ENCODE results near the gene SLC38A3. TPM values are rescaled to one million over a fixed set of nuclear protein-coding genes. Genes with fewer than 3 reads are reported as not detected.

Gene SLC38A3
- total RNA-seq, 3 donors from 2014 or later: 0.08 to 0.52 TPM; not detected in 1

DNA sequence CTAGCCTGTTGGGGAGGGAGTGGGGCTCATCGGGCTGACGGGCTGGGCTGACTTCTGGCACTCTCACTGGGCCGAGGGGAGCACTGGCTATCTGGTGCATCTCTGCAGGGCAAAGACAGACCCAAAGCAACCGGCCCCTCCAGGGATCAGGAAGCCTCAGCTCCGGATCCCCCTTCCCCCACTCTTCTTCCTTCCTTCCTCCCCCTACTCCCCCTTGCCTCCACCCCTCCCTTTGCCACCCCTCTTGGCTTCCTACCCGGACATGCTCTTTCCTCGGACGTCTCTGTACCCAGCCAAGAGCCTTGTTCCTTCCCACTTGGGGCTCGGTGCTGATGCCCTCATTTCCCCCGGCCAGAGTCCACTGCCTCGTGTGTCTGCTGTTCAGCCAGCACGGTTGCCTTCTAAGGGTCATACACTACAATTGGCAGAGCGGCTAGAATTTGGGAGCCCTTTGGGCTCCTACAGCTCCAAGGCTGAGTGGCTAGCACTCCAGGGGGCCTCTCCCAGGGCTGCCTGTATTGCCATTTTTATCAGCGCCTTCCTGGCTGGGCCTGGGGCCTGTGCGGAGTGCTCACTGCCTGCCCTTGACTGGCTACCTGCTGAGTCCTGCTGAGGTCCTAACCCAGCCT is 39.0 kb upstream of the SLC38A3 start:
- no peaks in the 10 kb centered on the region for H3K4me1 Mint-ChIP-seq (ENCODE audit: low read depth)
- no peak overlapping the region for H3K4me3 Mint-ChIP-seq
- ATAC-seq (no peak), DNase-seq (no peak)
- H3K9me3 Mint-ChIP-seq: no peaks in the 10 kb centered on the region
- H3K27me3 Mint-ChIP-seq (ENCODE audit: low read depth): peaks cover 2% of the 10 kb centered on the region
- no peaks in the 10 kb centered on the region for H3K36me3 Mint-ChIP-seq (ENCODE audit: insufficient read depth)

DNA sequence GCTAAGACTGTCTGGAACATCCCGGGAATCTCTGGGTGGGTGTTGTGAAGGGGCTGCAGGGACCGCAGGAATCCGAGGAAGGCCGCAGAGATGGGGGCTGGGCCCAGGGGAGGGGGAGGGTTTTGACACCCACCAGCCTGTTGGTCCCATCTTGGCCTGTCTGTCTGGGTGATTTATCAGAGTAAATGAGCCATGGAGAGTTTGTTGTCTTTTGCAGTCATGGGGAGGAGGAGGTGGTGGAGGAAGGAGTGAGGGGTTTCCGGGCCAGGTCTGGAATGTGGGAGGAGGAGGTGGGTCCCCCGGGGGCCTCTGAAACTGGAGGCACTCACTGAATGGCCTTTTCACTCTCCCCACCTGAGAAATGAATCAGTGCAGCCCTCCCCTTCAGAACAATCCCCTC is 38.5 kb upstream of the SLC38A3 start:
- no peak for ATAC-seq

DNA sequence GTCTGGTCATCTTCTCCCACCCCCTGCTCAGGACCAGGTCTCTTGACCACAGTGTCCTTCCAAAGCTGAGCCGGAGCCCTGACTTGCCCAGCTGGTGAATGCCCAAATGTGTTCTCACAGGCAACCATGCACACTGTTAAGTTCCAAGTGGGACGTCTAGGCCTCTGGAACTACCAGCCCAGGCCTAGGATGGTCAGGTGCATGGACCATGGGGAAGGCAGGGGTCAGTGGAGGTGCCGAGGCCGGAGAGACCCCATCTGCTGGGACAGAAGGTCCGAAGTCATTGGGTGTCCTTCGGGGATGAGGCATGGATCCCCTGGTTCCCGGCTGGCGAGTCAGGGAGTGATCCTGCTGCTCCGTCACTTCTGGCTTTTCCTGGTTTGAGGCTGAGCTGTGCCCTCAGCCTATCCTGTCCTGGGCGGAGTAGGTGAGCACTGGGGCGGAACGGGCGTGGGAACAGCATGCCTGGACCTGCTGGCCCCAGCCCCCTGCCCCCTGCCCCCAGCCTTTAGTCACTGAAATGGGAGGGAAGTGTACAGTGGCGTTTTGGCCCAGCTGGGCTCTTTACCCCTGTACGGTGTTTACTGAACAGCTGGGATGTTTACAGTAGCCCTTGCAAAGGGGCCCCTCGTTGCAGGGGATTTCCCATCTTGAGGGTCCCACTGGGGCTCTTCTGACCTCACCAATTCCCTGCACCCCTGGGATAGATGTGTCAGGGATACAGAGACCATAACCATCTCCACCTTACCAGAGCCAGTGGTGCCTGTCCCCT is 37.8 kb upstream of the SLC38A3 start:
- DNase-seq (no peak), ATAC-seq (no peak)
- Mint-ChIP-seq H3K27me3 (ENCODE audit: low read depth) (peaks cover 2% of the 10 kb centered on the region), H3K4me1 (ENCODE audit: low read depth) (no peaks in the 10 kb centered on the region), H3K9me3 (no peaks in the 10 kb centered on the region), H3K4me3 (no peak overlapping the region), H3K36me3 (ENCODE audit: insufficient read depth) (no peaks in the 10 kb centered on the region)

More for the DNA sequence above, 38.5 kb upstream of the SLC38A3 start:
- Mint-ChIP-seq H3K4me1 (ENCODE audit: low read depth) (no peaks in the 10 kb centered on the region), H3K36me3 (ENCODE audit: insufficient read depth) (no peaks in the 10 kb centered on the region), H3K4me3 (no peak overlapping the region), H3K9me3 (no peaks in the 10 kb centered on the region), H3K27me3 (ENCODE audit: low read depth) (peaks cover 2% of the 10 kb centered on the region)
- DNase-seq: no peak

DNA sequence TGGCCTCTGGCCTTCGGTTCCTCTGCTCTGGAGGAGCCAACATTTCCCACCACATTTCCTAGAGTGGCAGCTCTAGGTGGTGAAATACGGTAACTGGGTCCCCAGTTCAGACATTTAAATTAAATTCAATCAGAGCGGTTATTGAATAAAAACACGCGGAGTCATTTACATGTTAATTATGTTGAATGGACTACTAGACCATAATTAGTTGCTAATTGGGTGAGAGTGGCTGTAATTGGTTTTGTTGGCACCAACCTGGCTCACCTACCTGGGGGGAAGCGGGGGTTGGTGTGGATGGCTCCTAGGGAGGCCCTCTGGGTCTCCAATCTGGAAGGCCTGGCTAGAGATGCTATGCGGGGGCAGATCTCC is 37.2 kb upstream of the SLC38A3 start:
- Mint-ChIP-seq H3K4me3 (no peak overlapping the region), H3K36me3 (ENCODE audit: insufficient read depth) (no peaks in the 10 kb centered on the region), H3K9me3 (no peaks in the 10 kb centered on the region), H3K4me1 (ENCODE audit: low read depth) (no peaks in the 10 kb centered on the region), H3K27me3 (ENCODE audit: low read depth) (peaks cover 2% of the 10 kb centered on the region)
- ATAC-seq (no peak), DNase-seq (no peak)

DNA sequence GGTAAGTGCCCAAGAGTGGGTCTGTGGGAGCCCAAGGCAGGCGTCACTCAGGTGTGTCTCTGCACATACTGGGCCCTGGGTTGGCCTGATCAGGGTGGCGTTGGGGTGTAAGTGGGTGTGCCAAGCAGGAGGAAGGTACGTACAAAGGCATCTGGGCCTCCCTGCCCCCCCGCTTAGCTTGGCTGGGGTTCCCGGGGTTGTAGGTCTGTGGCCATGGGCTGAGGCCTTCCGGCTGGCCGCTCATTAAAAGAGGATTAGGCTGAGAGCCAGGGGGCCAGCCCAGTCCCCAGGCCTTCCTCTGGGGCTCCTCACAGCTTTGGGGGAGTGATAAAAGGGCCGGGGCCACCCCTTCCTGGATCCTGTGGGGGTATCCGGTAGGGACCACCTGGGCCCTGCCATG is 36.7 kb upstream of the SLC38A3 start:
- H3K27me3 Mint-ChIP-seq (ENCODE audit: low read depth): peaks cover 2% of the 10 kb centered on the region
- H3K9me3 Mint-ChIP-seq: no peaks in the 10 kb centered on the region
- ATAC-seq: no peak
- no peaks in the 10 kb centered on the region for H3K36me3 Mint-ChIP-seq (ENCODE audit: insufficient read depth)
- no peaks in the 10 kb centered on the region for H3K4me1 Mint-ChIP-seq (ENCODE audit: low read depth)
- no peak overlapping the region for H3K4me3 Mint-ChIP-seq
- no peak for DNase-seq

DNA sequence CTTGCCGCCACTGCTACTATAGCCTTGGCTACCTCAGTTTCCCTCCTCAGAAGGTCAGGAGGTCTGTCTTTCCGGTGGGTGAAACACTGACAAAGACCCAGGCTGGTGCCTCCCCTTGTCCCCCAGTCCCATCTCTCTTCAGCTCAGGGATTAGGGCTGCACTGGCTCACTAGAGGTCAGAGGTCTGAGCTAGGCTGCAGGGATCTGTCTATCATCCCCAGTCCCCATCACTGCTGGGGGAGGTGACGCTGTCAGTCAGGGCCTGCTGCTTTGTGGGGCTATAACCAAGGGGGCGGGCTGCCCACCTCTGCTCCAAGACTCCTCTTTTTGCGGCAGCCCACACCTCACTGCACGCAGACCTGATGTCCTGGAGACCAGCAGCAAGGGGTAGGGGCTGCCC is 36.3 kb upstream of the SLC38A3 start:
- H3K9me3 Mint-ChIP-seq: no peaks in the 10 kb centered on the region
- H3K36me3 Mint-ChIP-seq (ENCODE audit: insufficient read depth): no peaks in the 10 kb centered on the region
- peaks cover 2% of the 10 kb centered on the region for H3K27me3 Mint-ChIP-seq (ENCODE audit: low read depth)
- ATAC-seq (no peak), DNase-seq (no peak)
- peaks cover 1% of the 10 kb centered on the region for H3K4me1 Mint-ChIP-seq (ENCODE audit: low read depth)
- no peak overlapping the region for H3K4me3 Mint-ChIP-seq

DNA sequence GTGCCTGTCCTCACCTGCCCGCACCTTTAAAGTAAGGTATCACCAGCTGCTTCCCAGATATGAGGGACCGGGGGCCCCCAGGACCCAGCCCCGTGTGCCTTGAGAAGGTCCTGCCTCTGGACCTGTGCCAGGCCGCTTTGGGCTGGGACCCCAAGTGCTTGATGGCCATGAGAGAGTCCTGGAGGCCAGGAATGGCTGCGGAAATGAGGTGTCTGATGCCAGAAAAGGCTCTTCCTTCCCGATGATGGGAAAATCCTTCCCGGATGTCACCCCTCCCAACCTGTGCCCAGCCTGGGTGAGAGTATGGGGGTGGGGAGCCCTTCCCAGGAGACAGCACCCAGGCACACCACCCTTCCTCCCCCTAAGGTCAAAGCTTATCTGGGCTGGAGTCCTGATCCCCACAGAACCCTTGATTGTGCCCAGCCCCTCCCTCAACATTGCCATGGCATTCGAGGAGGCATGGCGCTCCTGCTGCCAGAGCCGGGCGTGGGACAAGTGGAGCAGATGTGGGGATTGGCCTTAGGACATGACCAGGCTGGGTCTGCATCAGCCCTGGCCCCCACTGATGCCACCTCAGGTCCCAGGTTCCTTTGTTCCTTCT is 35.7 kb upstream of the SLC38A3 start:
- Mint-ChIP-seq H3K27me3 (ENCODE audit: low read depth) (peaks cover 2% of the 10 kb centered on the region), H3K36me3 (ENCODE audit: insufficient read depth) (no peaks in the 10 kb centered on the region), H3K4me3 (no peak overlapping the region), H3K4me1 (ENCODE audit: low read depth) (peaks cover 2% of the 10 kb centered on the region), H3K9me3 (no peaks in the 10 kb centered on the region)
- DNase-seq (no peak), ATAC-seq (no peak)

DNA sequence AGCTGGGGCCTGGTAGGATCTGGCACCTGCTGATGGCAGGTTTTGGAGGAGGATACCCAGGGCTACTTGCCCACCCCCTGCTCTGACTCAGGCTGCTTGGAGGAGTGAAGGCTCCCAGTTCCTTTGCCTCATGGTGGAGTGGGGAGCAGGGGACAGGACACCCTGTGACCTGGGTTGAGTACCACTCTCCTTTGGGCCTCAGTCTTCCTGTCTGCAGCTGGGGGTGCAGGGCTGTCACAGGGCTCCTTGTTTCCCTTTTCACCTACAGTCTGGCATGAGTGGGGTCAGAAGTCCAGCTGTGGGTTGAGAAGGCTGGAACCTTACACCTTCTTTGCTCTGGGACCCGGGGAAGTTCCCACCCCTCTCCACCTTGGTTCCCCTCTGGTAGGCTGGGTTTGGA is 35.2 kb upstream of the SLC38A3 start:
- ATAC-seq (no peak), DNase-seq (no peak)
- Mint-ChIP-seq H3K4me3 (no peak overlapping the region), H3K36me3 (ENCODE audit: insufficient read depth) (no peaks in the 10 kb centered on the region), H3K4me1 (ENCODE audit: low read depth) (peaks cover 2% of the 10 kb centered on the region), H3K9me3 (no peaks in the 10 kb centered on the region), H3K27me3 (ENCODE audit: low read depth) (peaks cover 2% of the 10 kb centered on the region)

DNA sequence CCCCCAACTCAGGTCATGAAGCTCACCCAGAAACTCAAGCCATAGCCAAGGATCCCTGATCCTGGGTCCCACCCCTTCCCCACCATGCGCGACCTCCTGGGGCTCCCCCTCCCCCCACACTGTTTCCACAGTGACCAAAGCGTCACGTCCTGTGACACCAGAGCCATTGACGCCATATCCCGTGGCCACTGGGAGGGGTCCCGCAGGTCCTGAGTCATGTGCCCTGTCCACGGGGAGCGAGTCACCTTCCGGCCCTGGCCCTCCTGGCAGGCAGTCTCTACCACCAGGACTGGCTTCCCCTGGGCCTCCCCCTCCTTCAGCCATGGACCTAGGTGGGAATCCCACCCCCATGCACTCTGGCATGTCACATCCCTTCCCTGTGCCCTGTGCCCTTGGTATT is 34.4 kb upstream of the SLC38A3 start:
- ATAC-seq: no peak
- Mint-ChIP-seq H3K36me3 (ENCODE audit: insufficient read depth) (no peaks in the 10 kb centered on the region), H3K4me1 (ENCODE audit: low read depth) (peaks cover 2% of the 10 kb centered on the region), H3K4me3 (no peak overlapping the region), H3K27me3 (ENCODE audit: low read depth) (peaks cover 2% of the 10 kb centered on the region), H3K9me3 (no peaks in the 10 kb centered on the region)
- no peak for DNase-seq

DNA sequence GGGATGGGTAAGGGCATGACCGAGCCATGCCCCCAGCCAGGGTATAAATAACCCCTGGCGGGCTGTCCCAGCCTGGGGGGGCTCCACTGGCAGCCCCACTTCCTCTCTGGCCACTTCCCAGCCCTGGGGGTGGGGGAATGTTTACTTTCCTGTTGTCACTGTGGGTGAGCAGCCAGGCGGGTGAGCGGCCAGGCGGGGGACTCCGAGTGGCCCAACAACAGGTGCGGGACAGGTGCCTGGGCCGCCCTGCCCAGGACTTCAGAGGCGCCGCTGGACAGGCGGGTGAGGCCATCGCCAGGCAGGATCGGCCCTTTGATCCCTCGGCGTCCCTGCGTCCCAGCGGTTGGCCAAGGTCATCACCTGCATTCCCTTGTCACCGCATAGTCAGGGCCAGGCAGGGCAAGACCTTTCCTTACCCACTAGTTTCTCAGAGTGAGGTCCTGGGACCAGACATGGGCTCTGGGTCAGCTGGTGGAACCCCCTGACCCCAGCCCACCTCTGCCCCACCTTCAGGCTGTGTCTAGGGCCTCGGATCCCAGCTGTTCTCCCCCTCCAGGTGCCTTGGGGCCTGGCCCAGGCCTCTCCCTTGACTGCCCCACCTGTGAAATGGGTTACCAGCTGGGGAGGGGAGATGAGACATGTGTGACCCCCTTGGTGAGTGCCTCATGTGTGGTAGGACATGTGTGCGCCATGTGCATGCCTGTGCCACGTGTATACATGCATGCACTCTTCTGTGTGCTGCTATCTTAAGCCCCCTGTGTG is 33.4 kb upstream of the SLC38A3 start:
- DNase-seq (no peak), ATAC-seq (no peak)
- Mint-ChIP-seq H3K27me3 (ENCODE audit: low read depth) (peaks cover 2% of the 10 kb centered on the region), H3K4me1 (ENCODE audit: low read depth) (peaks cover 2% of the 10 kb centered on the region), H3K9me3 (no peaks in the 10 kb centered on the region), H3K4me3 (no peak overlapping the region), H3K36me3 (ENCODE audit: insufficient read depth) (no peaks in the 10 kb centered on the region)

DNA sequence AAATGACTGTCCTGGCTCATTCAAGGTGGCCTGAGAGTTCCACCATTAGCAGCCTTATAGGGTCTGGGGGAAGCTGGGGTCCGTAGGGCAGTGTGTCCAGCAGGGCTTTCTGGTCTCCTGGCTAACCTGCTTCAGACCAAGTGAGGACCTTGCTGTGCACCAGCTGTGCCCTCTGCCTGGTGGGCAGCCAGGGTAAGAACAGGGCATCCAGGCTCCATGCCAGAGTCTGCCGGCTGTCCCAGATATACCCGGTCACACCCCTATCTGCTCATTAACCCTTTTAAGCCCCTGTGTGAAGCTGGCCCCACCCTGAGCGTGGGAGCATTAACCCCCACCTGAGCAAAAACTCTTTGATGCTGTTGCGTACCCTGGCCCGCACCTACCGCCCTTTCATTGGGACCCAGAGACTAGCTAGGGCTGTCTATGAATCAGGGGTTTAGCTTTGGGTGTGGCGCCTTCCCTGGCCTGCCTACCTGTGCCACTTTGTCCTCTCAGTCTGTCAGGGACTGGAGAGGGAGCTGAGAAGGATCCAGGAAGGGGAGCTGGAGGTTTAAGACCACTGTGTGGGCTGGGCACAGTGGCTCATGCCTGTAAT is 32.3 kb upstream of the SLC38A3 start:
- DNase-seq (no peak), ATAC-seq (no peak)
- no peak overlapping the region for H3K4me3 Mint-ChIP-seq
- no peaks in the 10 kb centered on the region for H3K9me3 Mint-ChIP-seq
- peaks cover 2% of the 10 kb centered on the region for H3K27me3 Mint-ChIP-seq (ENCODE audit: low read depth)
- peaks cover 2% of the 10 kb centered on the region for H3K4me1 Mint-ChIP-seq (ENCODE audit: low read depth)
- no peaks in the 10 kb centered on the region for H3K36me3 Mint-ChIP-seq (ENCODE audit: insufficient read depth)

DNA sequence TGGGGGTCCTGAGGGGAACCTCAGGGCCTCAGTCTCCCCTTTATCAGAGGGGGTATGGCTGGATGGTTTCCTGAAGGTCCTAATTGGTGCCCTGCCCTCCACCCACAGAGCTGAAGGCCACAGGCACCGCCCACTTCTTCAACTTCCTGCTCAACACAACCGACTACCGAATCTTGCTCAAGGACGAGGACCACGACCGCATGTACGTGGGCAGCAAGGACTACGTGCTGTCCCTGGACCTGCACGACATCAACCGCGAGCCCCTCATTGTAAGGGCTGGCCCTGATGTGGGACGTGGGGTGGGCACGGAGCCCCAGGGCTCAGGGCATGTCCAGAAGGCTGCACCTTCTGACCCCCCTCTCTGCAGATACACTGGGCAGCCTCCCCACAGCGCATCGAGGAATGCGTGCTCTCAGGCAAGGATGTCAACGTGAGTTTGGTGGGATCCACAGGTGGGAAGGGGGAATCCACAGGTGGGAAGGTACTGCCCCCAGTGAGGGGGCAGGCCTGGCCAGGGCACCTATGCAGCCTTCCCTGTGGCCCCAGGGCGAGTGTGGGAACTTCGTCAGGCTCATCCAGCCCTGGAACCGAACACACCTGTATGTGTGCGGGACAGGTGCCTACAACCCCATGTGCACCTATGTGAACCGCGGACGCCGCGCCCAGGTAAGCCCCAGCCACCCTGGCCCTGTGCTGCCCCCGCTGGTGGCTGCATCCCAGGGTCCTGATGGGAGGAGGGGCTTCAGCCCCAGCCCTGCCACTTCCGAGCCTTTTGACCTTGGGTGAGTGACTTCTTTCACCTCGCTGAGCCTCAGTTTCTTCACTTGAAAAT is 31.2 kb upstream of the SLC38A3 start:
- ATAC-seq (no peak), DNase-seq (no peak)
- Mint-ChIP-seq H3K9me3 (no peaks in the 10 kb centered on the region), H3K4me3 (no peak overlapping the region), H3K36me3 (ENCODE audit: insufficient read depth) (no peaks in the 10 kb centered on the region), H3K27me3 (ENCODE audit: low read depth) (peaks cover 2% of the 10 kb centered on the region), H3K4me1 (ENCODE audit: low read depth) (peaks cover 2% of the 10 kb centered on the region)

DNA sequence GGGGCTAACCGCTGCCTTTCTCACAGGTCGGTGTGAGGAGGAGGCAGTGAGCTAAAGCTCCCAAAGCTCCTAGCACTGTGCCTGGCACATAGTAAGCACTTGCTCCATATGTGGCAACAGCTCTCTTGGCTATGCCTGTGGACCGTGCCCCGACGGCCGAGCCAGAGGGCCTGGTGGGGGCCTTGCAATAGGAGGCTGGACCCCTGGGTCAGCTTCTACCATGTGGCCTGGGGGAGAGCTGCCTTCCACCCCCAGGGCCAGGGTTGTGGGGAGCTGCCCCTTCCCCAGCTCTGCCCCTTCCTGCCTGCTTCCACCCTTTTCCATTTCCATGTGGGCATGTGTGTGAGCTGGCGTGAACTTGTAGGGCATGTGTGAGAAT is 30.6 kb upstream of the SLC38A3 start:
- H3K36me3 Mint-ChIP-seq (ENCODE audit: insufficient read depth): no peaks in the 10 kb centered on the region
- no peaks in the 10 kb centered on the region for H3K9me3 Mint-ChIP-seq
- H3K4me3 Mint-ChIP-seq: no peak overlapping the region
- ATAC-seq (no peak), DNase-seq (no peak)
- peaks cover 2% of the 10 kb centered on the region for H3K4me1 Mint-ChIP-seq (ENCODE audit: low read depth)
- peaks cover 2% of the 10 kb centered on the region for H3K27me3 Mint-ChIP-seq (ENCODE audit: low read depth)
